A549 treated with CpdA at 1 μM for 4 hours (cell line): ENCODE results near the gene CACTIN. TPM values are rescaled to one million over a fixed set of nuclear protein-coding genes. Genes with fewer than 3 reads are reported as not detected.

ENCODE experiments used
- total RNA-seq: library from RNA; stranded (reverse); fragments of 200-300 nt; extraction: Qiagen RNA extraction; gene quantifications from 5 replicates; pipeline ENCODE4 v1.2.3, GENCODE V29; 2022; ENCODE audit warnings: low read depth

CACTIN gene
- 14.3 to 21.3 TPM (median 19.3 TPM) in 5 replicates for total RNA-seq

DNA sequence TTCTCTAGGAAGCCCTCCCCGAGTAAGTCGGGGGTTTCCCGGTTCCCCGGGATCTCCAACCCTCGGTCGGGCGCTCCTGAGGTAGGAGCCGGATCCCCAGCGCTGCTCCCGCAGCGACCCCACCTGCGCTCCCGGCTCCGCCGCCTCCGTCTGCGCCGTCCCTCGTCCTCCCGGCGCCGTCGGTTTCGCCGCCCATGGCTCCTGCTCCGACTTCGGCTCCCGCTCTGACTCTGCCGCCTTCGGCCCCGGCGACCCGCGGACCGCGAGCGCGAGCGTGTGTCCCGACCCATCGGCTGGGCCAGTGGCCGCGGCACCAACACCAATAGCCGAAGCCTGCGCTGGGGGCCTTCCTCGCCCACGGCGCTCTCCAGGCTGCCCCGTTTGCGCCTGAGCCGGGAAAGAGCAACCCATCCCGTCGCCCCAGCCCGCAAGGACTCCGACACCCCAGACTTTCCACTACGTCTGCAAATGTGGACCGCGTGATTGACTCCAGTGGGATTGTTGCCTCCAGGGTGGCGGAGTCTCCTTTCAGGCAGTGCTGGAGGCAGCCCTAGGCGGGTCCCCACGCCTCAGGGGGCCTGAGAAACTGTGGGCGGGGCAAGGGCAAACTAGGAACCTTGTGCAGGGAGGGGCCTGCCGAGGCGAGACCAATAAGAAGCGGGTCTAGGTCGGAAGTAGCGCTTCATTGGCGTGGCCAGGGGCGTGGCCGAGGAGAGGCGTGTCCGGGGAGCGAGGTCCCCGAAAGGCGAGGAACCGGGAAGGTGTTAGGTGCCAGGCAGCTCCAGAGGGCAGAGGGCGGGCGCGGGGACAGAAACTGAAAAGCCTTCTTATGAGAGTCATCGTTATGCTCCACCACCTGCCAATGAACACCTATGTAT is at the start of gene CACTIN:
CACTIN (minus strand) TSS at position 318 of the 878 bp plus-strand sequence; CDS start at position 290, 28 bp downstream.

DNA sequence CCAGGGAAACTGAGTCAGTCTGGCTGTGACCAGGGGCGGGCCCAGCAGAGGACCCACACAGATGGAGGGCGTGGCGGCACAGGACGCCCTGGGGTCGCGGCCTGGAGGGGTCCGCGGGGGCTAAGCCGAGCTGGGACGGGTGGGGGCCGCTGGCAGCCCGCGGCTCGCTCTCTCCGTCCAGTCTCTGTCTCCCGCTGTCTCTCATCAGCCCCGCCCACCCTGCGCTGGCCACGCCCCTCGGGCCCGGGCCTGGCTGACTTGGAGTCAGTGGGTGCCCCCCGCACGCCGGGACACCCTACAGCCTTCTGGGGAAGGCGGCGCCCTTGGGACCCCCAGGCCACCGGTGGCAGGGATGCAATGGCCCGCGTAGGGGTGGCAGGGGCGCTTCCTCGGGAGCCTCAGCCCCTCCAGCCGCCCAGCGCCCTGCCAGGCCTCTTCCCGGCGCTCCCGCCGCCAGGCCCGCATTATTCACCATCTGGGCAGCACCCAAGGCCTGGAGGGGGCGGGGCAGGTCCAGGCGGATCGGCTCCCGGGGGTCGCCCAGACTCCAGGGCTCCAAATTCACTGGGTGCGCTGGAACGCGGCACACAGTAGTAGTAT is 19.8 kb downstream of the CACTIN start, which contains the start of gene TBXA2R:
TBXA2R (minus strand) TSS at position 186 of the 600 bp plus-strand sequence. CDS start 6,241 bp downstream, outside the sequence.

DNA sequence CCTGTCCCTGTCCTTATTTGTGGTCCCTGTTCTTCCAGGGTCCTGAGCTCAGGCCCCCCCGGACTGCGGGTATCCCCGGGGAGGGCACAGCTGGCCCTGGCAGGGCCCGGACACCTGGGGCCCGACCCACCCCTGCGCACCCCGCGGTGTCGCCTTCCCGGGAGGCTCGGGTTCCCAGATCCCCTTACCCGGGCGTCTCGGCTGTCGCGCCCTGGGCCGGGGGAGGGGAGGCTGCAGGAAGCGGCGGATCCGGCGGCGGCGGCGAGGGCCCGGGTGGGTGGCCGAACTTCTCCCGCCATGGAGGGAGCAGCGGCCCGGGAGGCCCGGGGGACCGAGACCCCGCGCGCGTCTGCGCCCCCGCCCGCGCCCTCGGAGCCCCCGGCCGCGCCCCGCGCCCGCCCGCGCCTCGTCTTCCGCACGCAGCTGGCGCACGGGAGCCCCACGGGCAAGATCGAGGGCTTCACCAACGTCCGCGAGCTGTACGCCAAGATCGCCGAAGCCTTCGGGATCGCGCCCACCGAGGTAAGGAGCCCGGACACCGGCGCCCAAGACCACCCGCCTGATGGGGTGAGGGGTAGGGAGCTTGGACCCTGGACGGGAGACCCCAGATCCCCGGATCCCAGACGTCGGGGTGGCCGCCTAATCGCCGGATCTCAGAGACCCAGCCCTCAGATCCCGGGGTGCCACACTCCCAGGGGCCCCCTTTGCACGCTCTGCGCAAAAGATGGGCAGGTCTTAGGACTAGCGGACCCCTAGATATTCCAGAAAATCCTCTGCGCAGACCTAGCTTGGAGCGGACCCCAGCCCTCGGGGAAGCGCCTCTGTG is 41.1 kb downstream of the CACTIN start, which contains the start of gene GIPC3:
GIPC3 (plus strand) TSS at position 178 of the 826 bp plus-strand sequence; CDS start at position 298, 120 bp downstream.

DNA sequence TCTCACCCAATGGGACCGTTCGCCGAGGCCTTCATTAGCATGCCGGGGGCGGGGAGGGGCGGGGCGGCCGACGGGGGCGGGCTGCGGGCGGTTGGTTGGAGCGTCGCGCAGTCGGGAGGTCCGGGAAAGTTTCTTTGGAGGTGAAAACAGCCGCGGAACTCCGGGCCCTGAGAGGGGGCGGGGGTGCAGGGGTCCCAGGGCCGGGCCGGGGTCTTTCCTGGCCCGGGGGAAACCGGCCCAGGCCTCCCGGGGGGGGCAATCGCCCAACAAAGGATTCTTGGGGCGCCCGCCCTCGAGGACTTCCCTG is 53.8 kb downstream of the CACTIN start, which contains the start of gene HMG20B:
HMG20B (plus strand) TSS at position 90 of the 307 bp plus-strand sequence. CDS start 366 bp downstream, outside the sequence.

Other genes starting within 250 kb of the CACTIN start
- gene SMIM24, start 146.3 kb downstream of the CACTIN start, total RNA-seq = 0.48 to 1.1 TPM (median 0.76 TPM) in 4 of 5 replicates, not detected in the other
- not detected in 5 replicates for gene SMIM44, start 143.3 kb downstream of the CACTIN start, total RNA-seq
- gene DOHH, start 126.1 kb downstream of the CACTIN start, total RNA-seq = 11.7 to 19.8 TPM (median 18.5 TPM) in 5 replicates
- 22.3 to 33.5 TPM (median 29.6 TPM) in 5 replicates for gene FZR1, start 120.5 kb downstream of the CACTIN start, total RNA-seq
- gene TEKTIP1, start 87.6 kb downstream of the CACTIN start, total RNA-seq = not detected in 5 replicates
- 127 to 180 TPM (median 171 TPM) in 5 replicates for gene MFSD12, start 69.2 kb downstream of the CACTIN start, total RNA-seq
- 45.4 to 71.9 TPM (median 69.9 TPM) in 5 replicates for gene HMG20B, start 53.8 kb downstream of the CACTIN start, total RNA-seq
- 0.13 to 0.28 TPM (median 0.21 TPM) in 5 replicates for gene GIPC3, start 41.3 kb downstream of the CACTIN start, total RNA-seq
- gene TBXA2R, start 19.9 kb downstream of the CACTIN start, total RNA-seq = 0.54 to 0.91 TPM (median 0.74 TPM) in 5 replicates
- 9.1 to 13.8 TPM (median 12.0 TPM) in 5 replicates for gene PIP5K1C, start 73.7 kb upstream of the CACTIN start, total RNA-seq
- gene TJP3, start 81.6 kb upstream of the CACTIN start, total RNA-seq = 0.19 to 0.96 TPM (median 0.74 TPM) in 5 replicates
- 11.8 to 15.4 TPM (median 12.4 TPM) in 5 replicates for gene APBA3, start 134.9 kb upstream of the CACTIN start, total RNA-seq
- 62.0 to 80.2 TPM (median 67.1 TPM) in 5 replicates for gene MRPL54, start 135.9 kb upstream of the CACTIN start, total RNA-seq
- gene RAX2, start 145.4 kb upstream of the CACTIN start, total RNA-seq = not detected in 5 replicates
- 1.1 to 2.1 TPM (median 1.7 TPM) in 5 replicates for gene MATK, start 159.6 kb upstream of the CACTIN start, total RNA-seq
- gene ZFR2, start 242.2 kb upstream of the CACTIN start, total RNA-seq = 0.14 to 0.16 TPM in 2 of 5 replicates, not detected in the others